GM12873 (cell line): ENCODE data around the gene MED9.

ENCODE experiments used
- CTCF ChIP-seq: IDR thresholded peaks from 2 replicates; pipeline ENCODE4 v1.5.1; 2012; ENCODE audit warnings: low read depth, mild to moderate bottlenecking, moderate library complexity, low read length, control low read depth; ENCODE audit not compliant: insufficient read depth; ENCODE audit errors: missing control alignments

The MED9 gene

GRCh38 chr17:17480593-17481148 is 3.9 kb downstream of the MED9 start:
- no peak for TF ChIP-seq CTCF

GRCh38 chr17:17481860-17482259 is 5.1 kb downstream of the MED9 start:
- no peak for TF ChIP-seq CTCF

- no peak for TF ChIP-seq CTCF
These were observed 7.7 kb downstream of the MED9 start for GRCh38 chr17:17484451-17484899.

GRCh38 chr17:17485420-17485819 is 8.6 kb downstream of the MED9 start:
- no peak for TF ChIP-seq CTCF

GRCh38 chr17:17487998-17488397 is 11.2 kb downstream of the MED9 start:
- no peak for TF ChIP-seq CTCF

GRCh38 chr17:17491031-17491471 is 14.3 kb downstream of the MED9 start:
- no peak for TF ChIP-seq CTCF

GRCh38 chr17:17491546-17491988 is 14.8 kb downstream of the MED9 start:
- no peak for TF ChIP-seq CTCF
